ENCODE measurements around the gene TAS1R3. TPM values are rescaled to one million over a fixed set of nuclear protein-coding genes. Genes with fewer than 3 reads are reported as not detected.

Gene TAS1R3
- total RNA-seq, 1 experiment from 2014 or later: 0.07 TPM

- CTCF ChIA-PET: interaction anchor here (1.3 kb wide), 1 partner anchor 29 kb away, joined by 3 read pairs; the partner anchor contains the start of gene AURKAIP1
- Histone ChIP-seq H4K20me1 (ENCODE audit: insufficient read depth) (no peaks in the 10 kb centered on the region), H3K27ac (ENCODE audit: low read depth, low read length) (peak overlapping the region; percentile 100), H3K4me3 (replicated peaks in 1 of 2; ENCODE audit: low read depth in 1 of 2, low read length in 2 of 2) (peak overlapping the region; percentile 5 to 55; a peak in 1 of 4 replicates), H3K9me2 (ENCODE audit: insufficient read depth) (no peaks in the 10 kb centered on the region), H2AFZ (ENCODE audit: low read depth, low read length, poor library complexity, severe bottlenecking) (no peak overlapping the region), H3K9me3 (ENCODE audit: control insufficient read depth in 1 of 2, insufficient read depth in 1 of 2, low read depth in 1 of 2, low read length in 2 of 2) (no peaks in the 10 kb centered on the region), H3K4me2 (ENCODE audit: low read length) (peak overlapping the region; percentile 96), H3K79me2 (ENCODE audit: insufficient read depth, low read length) (peaks cover 71% of the 10 kb centered on the region), H3K36me3 (ENCODE audit: control insufficient read depth in 1 of 2, insufficient read depth in 2 of 2, low read length in 2 of 2) (peaks cover under 1 to 6% of the 10 kb centered on the region in 2 experiments; a peak in 2 of 4 replicates), H3K4me1 (ENCODE audit: control insufficient read depth in 1 of 2, insufficient read depth in 2 of 2, low read length in 2 of 2) (peaks cover 41 to 58% of the 10 kb centered on the region in 2 experiments), H3K9ac (ENCODE audit: low read length) (peak overlapping the region; percentile 76), H3K27me3 (ENCODE audit: insufficient read depth, low read length) (no peaks in the 10 kb centered on the region)
- TF ChIP-seq YY1 (IDR thresholded peaks at IDR 0.05; ENCODE audit: extremely low read depth, insufficient replicate concordance, low read depth, low read length) (no peak), SP1 (IDR thresholded peaks at IDR 0.05; ENCODE audit: low read depth) (no peak), EZH2 (IDR thresholded peaks at IDR 0.05) (no peak), ZFX (IDR thresholded peaks at IDR 0.05) (no peak), EZH2phosphoT487 (IDR thresholded peaks at IDR 0.05; ENCODE audit: borderline replicate concordance) (no peak), RAD21 (IDR thresholded peaks at IDR 0.05; ENCODE audit: low read depth) (no peak)
- TSS peak; percentile 54 for BruUV-seq (replicated peaks)
- intact Hi-C loops (cut with micrococcal nuclease): loop anchor here (5.0 to 10.0 kb wide), 3 partner anchors 39 to 274 kb away; partner anchors contain the start of genes ACAP3, MIB2, PUSL1 and RNF223
- POLR2A ChIA-PET: no interaction called here
- DNase-seq (ENCODE audit: low read depth, low spot score): no peak
- RAD21 ChIA-PET (ENCODE audit: low non-redundant PET in 1 of 2, low total read pairs in 2 of 2, uncharacterized antibody in 2 of 2, unreplicated experiment in 2 of 2): no interaction called here
- no peak for ATAC-seq
Observed at GRCh38 chr1:1346501-1346890, 15.4 kb downstream of the TAS1R3 start.

- CTCF ChIA-PET: no interaction called here
- TF ChIP-seq SRF (IDR thresholded peaks at IDR 0.05; ENCODE audit: low read depth) (no peak), ZBTB33 (IDR thresholded peaks at IDR 0.05; ENCODE audit: extremely low read depth, insufficient replicate concordance, low read length) (no peak), TCF7L2 (IDR thresholded peaks at IDR 0.05; ENCODE audit: borderline replicate concordance, extremely low read depth, insufficient read depth, insufficient read length) (no peak), EZH2phosphoT487 (IDR thresholded peaks at IDR 0.05; ENCODE audit: borderline replicate concordance) (no peak), CEBPB (IDR thresholded peaks at IDR 0.05; ENCODE audit: low read depth) (no peak), ELF1 (IDR thresholded peaks at IDR 0.05; ENCODE audit: borderline replicate concordance, low read depth) (no peak), JUND (IDR thresholded peaks at IDR 0.05) (no peak), CBX3 (IDR thresholded peaks at IDR 0.05; ENCODE audit: low read depth) (no peak), RAD21 (IDR thresholded peaks at IDR 0.05; ENCODE audit: low read depth) (no peak), MAX (IDR thresholded peaks at IDR 0.05) (no peak), POLR2AphosphoS5 (IDR thresholded peaks at IDR 0.05; ENCODE audit: low read depth, low read length) (no peak), SP1 (IDR thresholded peaks at IDR 0.05; ENCODE audit: low read depth) (no peak), SIN3A (IDR thresholded peaks at IDR 0.05; ENCODE audit: low read depth) (no peak), FOSL1 (IDR thresholded peaks at IDR 0.05; ENCODE audit: low read depth) (no peak), EGR1 (IDR thresholded peaks at IDR 0.05; ENCODE audit: low read depth) (no peak)
Observed at GRCh38 chr1:1347026-1347595, 16.0 kb downstream of the TAS1R3 start.

More at GRCh38 chr1:1347026-1347595, 16.0 kb downstream of the TAS1R3 start:
- DNase-seq (ENCODE audit: low read depth, low spot score): no peak
- Histone ChIP-seq H3K36me3 (ENCODE audit: control insufficient read depth in 1 of 2, insufficient read depth in 2 of 2, low read length in 2 of 2) (no peaks in the 10 kb centered on the region), H3K79me2 (ENCODE audit: insufficient read depth, low read length) (peaks cover 65% of the 10 kb centered on the region), H3K27me3 (ENCODE audit: insufficient read depth, low read length) (no peaks in the 10 kb centered on the region), H2AFZ (ENCODE audit: low read depth, low read length, poor library complexity, severe bottlenecking) (no peak overlapping the region), H3K9ac (ENCODE audit: low read length) (peak overlapping the region; percentile 76), H3K4me2 (ENCODE audit: low read length) (peak overlapping the region; percentile 96), H3K9me2 (ENCODE audit: insufficient read depth) (no peaks in the 10 kb centered on the region), H3K9me3 (ENCODE audit: control insufficient read depth in 1 of 2, insufficient read depth in 1 of 2, low read depth in 1 of 2, low read length in 2 of 2) (no peaks in the 10 kb centered on the region), H3K27ac (ENCODE audit: low read depth, low read length) (peak overlapping the region; percentile 100), H3K4me1 (ENCODE audit: control insufficient read depth in 1 of 2, insufficient read depth in 2 of 2, low read length in 2 of 2) (peaks cover 43 to 64% of the 10 kb centered on the region in 2 experiments), H3K4me3 (replicated peaks in 1 of 2; ENCODE audit: low read depth in 1 of 2, low read length in 2 of 2) (peak overlapping the region; percentile 80 to 87), H4K20me1 (ENCODE audit: insufficient read depth) (no peaks in the 10 kb centered on the region)
- intact Hi-C loops (cut with micrococcal nuclease): loop anchor here (5.0 to 10.0 kb wide), 3 partner anchors 40 to 275 kb away; partner anchors contain the start of genes ACAP3, MIB2, PUSL1 and RNF223
- ChIA-PET POLR2A (interaction anchor here (0.6 to 1.2 kb wide), 2 partner anchors 9 to 405 kb away, joined by 3 to 4 read pairs; no protein-coding TSS in a partner anchor), RAD21 (ENCODE audit: low non-redundant PET in 1 of 2, low total read pairs in 2 of 2, uncharacterized antibody in 2 of 2, unreplicated experiment in 2 of 2) (no interaction called here)
- BruUV-seq (replicated peaks): no TSS peak
- ATAC-seq: no peak

Data from HCT116 (cell line).